ENCODE results near the gene NELFA. TPM values are rescaled to one million over a fixed set of nuclear protein-coding genes. Genes with fewer than 3 reads are reported as not detected.

Gene NELFA
- total and polyA plus RNA-seq, 2 of the 4 experiments (the other 2 are of a cell fraction), result 4.3 to 21.9 TPM

DNA sequence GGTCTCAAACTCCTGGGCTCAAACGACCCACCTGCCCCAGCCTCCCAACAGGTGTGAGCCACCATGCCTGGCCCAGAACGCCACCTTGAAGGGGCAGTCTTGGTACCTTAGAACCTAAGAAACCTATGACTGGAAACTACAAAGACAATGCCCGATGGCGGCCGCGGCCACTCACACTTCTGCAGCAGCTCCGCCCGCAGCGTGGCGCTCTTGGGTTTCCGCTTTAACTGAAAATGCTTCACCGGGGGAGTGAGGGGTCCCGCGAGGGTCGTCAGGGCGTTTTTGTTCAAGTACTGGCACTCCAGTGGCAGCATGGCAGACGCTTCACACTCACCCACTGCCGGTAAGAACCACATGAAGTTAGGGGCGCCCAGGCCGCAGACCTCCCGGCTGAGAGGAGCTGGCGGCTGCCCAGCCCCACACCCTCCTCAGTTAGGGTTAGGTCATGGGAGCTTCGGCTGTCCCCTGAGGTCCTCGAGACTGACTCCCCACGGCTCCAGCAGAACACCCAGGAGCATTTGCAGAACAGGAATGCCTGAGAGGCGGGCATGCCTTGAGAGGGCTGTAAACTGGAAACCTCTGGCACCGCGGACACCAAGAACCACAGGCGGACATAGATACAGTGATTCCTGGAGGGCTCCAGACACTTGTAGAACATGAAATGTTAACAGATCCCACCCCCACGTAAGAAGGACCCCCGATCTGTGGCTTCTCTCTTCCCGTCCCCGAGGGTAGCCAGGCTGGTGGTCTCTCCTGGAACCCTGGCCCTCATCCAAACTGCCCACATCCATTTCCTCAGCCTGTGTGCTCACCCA is 19.0 kb downstream of the NELFA start:
- Histone ChIP-seq H3K27me3 (ENCODE audit: control insufficient read depth, insufficient read depth, low read length) (no peaks in the 10 kb centered on the region), H3K18ac (ENCODE audit: low read depth, low read length) (no peak overlapping the region), H3K4me2 (ENCODE audit: low read depth, low read length) (no peak overlapping the region), H2BK15ac (ENCODE audit: low read depth, low read length) (no peak overlapping the region), H2BK20ac (ENCODE audit: low read depth, low read length) (no peak overlapping the region), H3K4ac (ENCODE audit: low read depth, low read length) (no peak overlapping the region), H2BK5ac (ENCODE audit: low read depth, low read length, poor library complexity, severe bottlenecking) (no peak overlapping the region), H3K27ac (ENCODE audit: insufficient read depth, low read length) (no peak overlapping the region), H3K9ac (ENCODE audit: low read depth, low read length) (no peak overlapping the region), H3K4me3 (ENCODE audit: insufficient read depth, low read depth, low read length) (no peak overlapping the region), H4K91ac (ENCODE audit: insufficient read depth, low read depth, low read length) (no peak overlapping the region), H3K36me3 (ENCODE audit: control insufficient read depth, insufficient read depth, low read length) (peaks cover 48% of the 10 kb centered on the region), H2AK5ac (ENCODE audit: low read depth, low read length) (no peak overlapping the region), H4K5ac (ENCODE audit: low read depth, low read length) (no peak overlapping the region), H3K56ac (ENCODE audit: extremely low read depth, insufficient read depth, low read length) (no peak overlapping the region), H3K79me1 (ENCODE audit: low read depth in 1 of 2, low read length in 2 of 2) (peaks cover 11 to 24% of the 10 kb centered on the region in 2 experiments), H3K4me1 (ENCODE audit: control insufficient read depth, insufficient read depth, low read length) (no peaks in the 10 kb centered on the region), H3K23ac (ENCODE audit: low read depth, low read length) (no peak overlapping the region), H4K20me1 (ENCODE audit: insufficient read depth, low read length) (peaks cover 8% of the 10 kb centered on the region; the same call in 1 of the 2 replicates), H4K8ac (ENCODE audit: low read depth in 2 of 2, low read length in 2 of 2) (no peak overlapping the region), H2AFZ (replicated peaks; ENCODE audit: low read length, poor library complexity) (no peak overlapping the region), H2BK120ac (ENCODE audit: low read depth, low read length) (no peak overlapping the region), H3K14ac (replicated peaks; ENCODE audit: low read depth, low read length) (no peak overlapping the region), H3K9me1 (ENCODE audit: insufficient read depth, low read length) (peaks cover 10% of the 10 kb centered on the region; the same call in 1 of the 2 replicates), H3K9me3 (ENCODE audit: control insufficient read depth, insufficient read depth, low read length) (no peaks in the 10 kb centered on the region), H2AK9ac (replicated peaks; ENCODE audit: low read depth, low read length, poor library complexity) (no peak overlapping the region)
- POLR2A ChIA-PET (ENCODE audit: unreplicated experiment), result no interaction called here
- DNase-seq (no peak), ATAC-seq (ENCODE audit: low read depth) (no peak)
- dilution Hi-C loops (cut with HindIII; ENCODE audit: low sequenced_read_pairs, unreplicated experiment), result no loop called here
- in situ Hi-C loops (cut with MboI; ENCODE audit: low sequenced_read_pairs), result no loop called here
- no TSS peak for BruUV-seq (replicated peaks)
- intact Hi-C loops (cut with micrococcal nuclease), result no loop called here
- WGBS, 2 experiments (ENCODE audit: extremely low coverage in 2 of 2, insufficient read length in 1 of 2), result 99% methylated on average over 20 of the region's 33 CpGs; no CpG with 5 or more reads in 1 of the 2 experiments
- CTCF ChIA-PET, result no interaction called here
- TF ChIP-seq RFX5 (IDR thresholded peaks at IDR 0.05; ENCODE audit: low read depth, low read length), result no peak
- TF ChIP-seq CEBPB (IDR thresholded peaks at IDR 0.05; ENCODE audit: low read depth, low read length), result no peak
- TF ChIP-seq, protein P1, sequence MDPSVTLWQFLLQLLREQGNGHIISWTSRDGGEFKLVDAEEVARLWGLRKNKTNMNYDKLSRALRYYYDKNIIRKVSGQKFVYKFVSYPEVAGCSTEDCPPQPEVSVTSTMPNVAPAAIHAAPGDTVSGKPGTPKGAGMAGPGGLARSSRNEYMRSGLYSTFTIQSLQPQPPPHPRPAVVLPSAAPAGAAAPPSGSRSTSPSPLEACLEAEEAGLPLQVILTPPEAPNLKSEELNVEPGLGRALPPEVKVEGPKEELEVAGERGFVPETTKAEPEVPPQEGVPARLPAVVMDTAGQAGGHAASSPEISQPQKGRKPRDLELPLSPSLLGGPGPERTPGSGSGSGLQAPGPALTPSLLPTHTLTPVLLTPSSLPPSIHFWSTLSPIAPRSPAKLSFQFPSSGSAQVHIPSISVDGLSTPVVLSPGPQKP (IDR thresholded peaks at IDR 0.05; ENCODE audit: borderline replicate concordance, low read depth, low read length), result no peak
- TF ChIP-seq RAD21 (IDR thresholded peaks at IDR 0.05; ENCODE audit: low read length), result no peak
- no peak for TF ChIP-seq FOS (IDR thresholded peaks at IDR 0.05; ENCODE audit: low read depth, low read length)
- TF ChIP-seq SMC3 (IDR thresholded peaks at IDR 0.05; ENCODE audit: low read depth, low read length), result no peak
- no peak for TF ChIP-seq NFE2L2 (IDR thresholded peaks at IDR 0.05; ENCODE audit: low read depth, low read length)
- no peak for TF ChIP-seq POLR2A (IDR thresholded peaks at IDR 0.05; ENCODE audit: low read depth, low read length)
- no peak for TF ChIP-seq RCOR1 (IDR thresholded peaks at IDR 0.05; ENCODE audit: insufficient replicate concordance, low read length)
- TF ChIP-seq MAZ (IDR thresholded peaks at IDR 0.05; ENCODE audit: borderline replicate concordance, low read depth, low read length), result no peak
- no peak for TF ChIP-seq BHLHE40 (IDR thresholded peaks at IDR 0.05; ENCODE audit: low read depth, low read length)
- TF ChIP-seq, protein P2, sequence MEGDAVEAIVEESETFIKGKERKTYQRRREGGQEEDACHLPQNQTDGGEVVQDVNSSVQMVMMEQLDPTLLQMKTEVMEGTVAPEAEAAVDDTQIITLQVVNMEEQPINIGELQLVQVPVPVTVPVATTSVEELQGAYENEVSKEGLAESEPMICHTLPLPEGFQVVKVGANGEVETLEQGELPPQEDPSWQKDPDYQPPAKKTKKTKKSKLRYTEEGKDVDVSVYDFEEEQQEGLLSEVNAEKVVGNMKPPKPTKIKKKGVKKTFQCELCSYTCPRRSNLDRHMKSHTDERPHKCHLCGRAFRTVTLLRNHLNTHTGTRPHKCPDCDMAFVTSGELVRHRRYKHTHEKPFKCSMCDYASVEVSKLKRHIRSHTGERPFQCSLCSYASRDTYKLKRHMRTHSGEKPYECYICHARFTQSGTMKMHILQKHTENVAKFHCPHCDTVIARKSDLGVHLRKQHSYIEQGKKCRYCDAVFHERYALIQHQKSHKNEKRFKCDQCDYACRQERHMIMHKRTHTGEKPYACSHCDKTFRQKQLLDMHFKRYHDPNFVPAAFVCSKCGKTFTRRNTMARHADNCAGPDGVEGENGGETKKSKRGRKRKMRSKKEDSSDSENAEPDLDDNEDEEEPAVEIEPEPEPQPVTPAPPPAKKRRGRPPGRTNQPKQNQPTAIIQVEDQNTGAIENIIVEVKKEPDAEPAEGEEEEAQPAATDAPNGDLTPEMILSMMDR (conservative IDR thresholded peaks at IDR 0.05; ENCODE audit: low read depth, low read length), result no peak
- TF ChIP-seq, protein P3, sequence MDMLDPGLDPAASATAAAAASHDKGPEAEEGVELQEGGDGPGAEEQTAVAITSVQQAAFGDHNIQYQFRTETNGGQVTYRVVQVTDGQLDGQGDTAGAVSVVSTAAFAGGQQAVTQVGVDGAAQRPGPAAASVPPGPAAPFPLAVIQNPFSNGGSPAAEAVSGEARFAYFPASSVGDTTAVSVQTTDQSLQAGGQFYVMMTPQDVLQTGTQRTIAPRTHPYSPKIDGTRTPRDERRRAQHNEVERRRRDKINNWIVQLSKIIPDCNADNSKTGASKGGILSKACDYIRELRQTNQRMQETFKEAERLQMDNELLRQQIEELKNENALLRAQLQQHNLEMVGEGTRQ (IDR thresholded peaks at IDR 0.05; ENCODE audit: low read depth, low read length), result no peak
- TF ChIP-seq CHD1 (IDR thresholded peaks at IDR 0.05; ENCODE audit: low read depth, low read length), result no peak
- TF ChIP-seq MXI1 (IDR thresholded peaks at IDR 0.05; ENCODE audit: borderline replicate concordance, low read depth, low read length), result no peak
